Left hindlimb (tissue), 1 donor: ENCODE measurements around the gene ADGRV1.

Source experiments
- DNase-seq: peaks from one replicate; pipeline ENCODE4 v3.0.0-alpha.2; 2018

Gene ADGRV1

GRCh38 chr5:91183743-91184142, 625.1 kb downstream of the ADGRV1 start:
- DNase-seq, result no peak

DNA sequence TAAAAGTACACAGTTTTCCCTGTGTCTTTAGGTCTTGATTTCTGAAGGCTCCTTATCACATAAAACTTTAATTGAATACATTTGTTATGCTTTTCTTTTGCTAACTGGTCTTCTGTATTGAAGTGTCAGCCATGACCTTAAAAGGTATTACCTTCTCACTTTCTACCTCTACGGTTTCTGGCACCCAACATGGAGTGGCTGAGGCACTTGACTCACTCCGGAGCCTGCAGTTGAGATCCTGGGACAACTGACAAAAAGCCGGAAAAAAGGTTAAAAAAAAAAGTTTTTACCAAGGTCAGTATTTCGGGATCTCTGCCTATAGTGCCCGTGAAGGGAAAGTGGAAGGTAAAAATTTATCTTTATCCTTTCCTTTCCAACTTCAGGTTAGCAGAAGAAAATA, 627.5 kb downstream of the ADGRV1 start:
- no peak for DNase-seq

GRCh38 chr5:91187032-91187431, 628.4 kb downstream of the ADGRV1 start:
- no peak for DNase-seq

- DNase-seq, result no peak
Observed at GRCh38 chr5:91188755-91189154, 630.2 kb downstream of the ADGRV1 start.

GRCh38 chr5:91189480-91190313, 631.1 kb downstream of the ADGRV1 start:
- DNase-seq, result peak; percentile 79

DNA sequence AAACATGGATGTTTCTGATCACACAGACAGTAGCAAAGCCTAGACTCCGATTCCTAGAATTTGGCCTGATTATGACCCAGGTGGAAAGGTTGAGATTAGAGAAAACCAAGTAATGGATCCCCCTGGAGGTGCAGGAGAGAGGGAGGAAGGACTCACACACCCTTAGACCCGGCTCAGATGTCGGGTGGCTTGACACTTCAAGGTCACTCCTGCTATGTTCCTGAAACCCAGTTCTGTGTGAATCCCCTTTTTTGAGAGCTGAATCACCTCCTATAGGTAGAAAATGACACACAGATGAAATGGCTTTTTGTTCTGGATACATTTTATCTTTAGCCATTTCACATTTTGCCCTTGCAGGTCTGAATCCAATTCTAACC, 631.7 kb downstream of the ADGRV1 start:
- DNase-seq, result no peak

DNA sequence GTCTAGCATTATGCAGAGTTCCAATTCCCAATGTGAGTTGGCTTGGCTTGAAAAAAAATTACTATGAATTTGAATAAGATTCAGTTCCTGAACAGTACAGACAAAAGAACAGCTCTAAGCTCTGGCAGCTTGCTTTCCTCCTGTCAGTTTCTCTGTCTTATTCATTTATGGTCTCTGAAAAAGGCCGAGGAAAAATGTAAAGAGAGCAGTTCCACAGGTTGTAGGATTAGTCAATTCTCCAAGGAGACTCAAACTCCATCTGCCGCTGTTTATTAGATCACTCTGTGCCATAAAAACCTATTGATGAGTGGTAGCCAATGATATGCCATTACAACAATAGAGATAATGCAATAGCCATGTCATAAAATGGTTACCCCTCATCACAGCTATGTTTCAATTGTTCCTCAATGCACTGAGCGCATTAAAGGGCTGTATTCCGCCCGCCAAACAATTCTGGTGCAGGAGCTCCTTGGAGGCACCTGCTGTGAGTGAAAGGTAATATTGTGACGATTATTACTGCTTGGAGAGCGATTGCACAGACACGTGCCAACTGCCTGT, 636.3 kb downstream of the ADGRV1 start:
- DNase-seq, result no peak

- no peak for DNase-seq
Observed at GRCh38 chr5:91200692-91201091, 642.1 kb downstream of the ADGRV1 start.

DNA sequence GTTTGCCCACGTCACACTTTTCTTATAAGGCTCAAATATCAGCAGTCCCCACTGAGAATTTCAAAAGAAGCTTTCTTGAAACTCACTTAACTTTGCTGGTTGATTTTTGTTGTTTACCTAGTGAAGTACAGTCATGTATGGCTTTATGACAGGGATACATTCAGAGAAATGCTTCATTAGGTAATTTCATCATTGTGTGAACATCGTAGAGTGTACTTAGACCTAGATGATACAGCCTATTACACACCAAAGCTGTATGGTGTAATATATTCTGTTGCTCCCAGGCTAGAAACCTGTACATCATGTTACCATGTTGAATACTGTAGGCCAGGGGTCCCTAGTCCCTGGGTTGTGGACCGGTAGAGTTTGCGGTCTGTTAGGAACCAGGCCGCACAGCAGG, 647.5 kb downstream of the ADGRV1 start:
- DNase-seq, result no peak

DNA sequence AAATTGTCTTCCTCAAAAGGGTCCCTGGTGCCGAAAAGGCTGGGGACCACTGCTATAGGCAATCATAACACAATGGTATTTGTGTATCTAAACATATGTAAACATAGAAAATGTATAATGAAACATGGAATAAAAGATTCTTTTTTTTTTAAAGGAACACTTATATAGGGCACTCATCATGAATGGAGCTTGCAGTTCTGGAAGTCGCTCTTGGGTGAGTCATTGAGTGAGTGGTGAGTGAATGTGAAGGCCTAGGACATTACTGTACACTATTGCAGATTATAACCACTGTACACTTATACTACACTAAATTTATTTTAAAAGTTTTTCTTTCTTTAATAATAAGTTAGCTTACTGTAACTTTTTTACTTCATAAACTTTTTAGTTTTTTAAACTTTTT, 648.1 kb downstream of the ADGRV1 start:
- DNase-seq, result no peak

- DNase-seq, result no peak
Observed at GRCh38 chr5:91207248-91207647, 648.7 kb downstream of the ADGRV1 start.

- no peak for DNase-seq
Observed at GRCh38 chr5:91211997-91212713, 653.6 kb downstream of the ADGRV1 start.

DNA sequence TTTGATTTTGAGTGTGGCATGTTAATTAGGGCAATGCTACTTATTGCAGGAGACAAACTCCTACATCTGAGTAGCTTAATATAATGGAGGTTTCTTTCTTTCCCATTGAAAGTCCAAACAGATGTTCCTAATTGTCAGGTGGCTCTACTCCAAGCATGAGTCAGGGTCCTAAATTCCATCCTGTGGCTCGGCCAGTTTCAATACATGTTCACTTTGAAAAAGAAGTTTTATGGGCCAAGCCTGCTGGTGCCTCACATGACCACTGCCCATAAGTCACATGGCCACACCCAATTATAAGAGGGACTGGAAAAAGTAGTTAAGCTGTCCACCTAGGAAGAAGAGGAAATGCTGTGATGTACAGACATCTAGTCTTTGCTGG, 654.1 kb downstream of the ADGRV1 start:
- peak; percentile 73 for DNase-seq
